Right cardiac atrium (tissue), 5 donors: ENCODE data around the gene RABEP1. TPM values are rescaled to one million over a fixed set of nuclear protein-coding genes. Genes with fewer than 3 reads are reported as not detected.
"Not testable (repeated sequence)": the region's sequence is repeated elsewhere in the genome, so short reads cannot be mapped to it uniquely, and the experiment has no call there.

Experiments used
- ATAC-seq, 2 donors: fragments of 200-7000 bp; cut with Tn5 transposase; one replicate each; pipeline versions ENCODE4 v1.8.0 to v1.9.1; 2020; ENCODE audit warnings: moderate library complexity in 2 of 2, mild to moderate bottlenecking in 1 of 2
- DNase-seq, 3 donors: peaks; one replicate each; pipeline ENCODE4 v3.0.0-alpha.2; 2020
- H3K27ac ChIP-seq: one replicate; pipeline ENCODE4 v1.5.1; 2013; ENCODE audit warnings: mild to moderate bottlenecking, low read length, control low read depth, moderate library complexity
- H3K27me3 ChIP-seq: one replicate; pipeline ENCODE4 v1.6.1; 2013; ENCODE audit not compliant: control insufficient read depth, insufficient read depth
- H3K4me1 ChIP-seq: one replicate; pipeline ENCODE4 v1.6.1; 2013; ENCODE audit warnings: low read length; ENCODE audit not compliant: control insufficient read depth, insufficient read depth
- H3K4me3 ChIP-seq: one replicate; pipeline ENCODE4 v1.5.1; 2013; ENCODE audit warnings: low read length, control low read depth
- H3K9me3 ChIP-seq: one replicate; pipeline ENCODE4 v1.6.1; 2013; ENCODE audit warnings: low read length; ENCODE audit not compliant: control insufficient read depth
- WGBS: extraction: QIAGEN DNeasy Blood & Tissue Kit; methylation state at CpG from one replicate; pipeline ENCODE4 v1.1.7; 2013; 5-methylcytosine and 5-hydroxymethylcytosine counted together
- intact Hi-C, 4 donors: fragments of 100-400 bp; cut with DNase I; formaldehyde crosslinking; loops; one replicate each; pipeline versions ENCODE4 v1.11.0 to v1.14.0; 2022 to 2023
- long read RNA-seq, 4 donors: library from polyadenylated mRNA; unstranded; transcript quantifications; one replicate each; pipeline ENCODE4 v2.0.0, GENCODE V29; 2020 to 2021
- polyA plus RNA-seq: library from polyadenylated mRNA; stranded (reverse); fragments of 200-250 nt; gene quantifications from one replicate; pipeline ENCODE4 v1.2.3, GENCODE V29; 2013
- total RNA-seq, 4 donors: library from RNA; stranded (reverse); fragmentation: NEBNext Ultra II Directional; extraction: Animal tissue kit (Norgen Biotek cat#: 25700); gene quantifications; one replicate each; pipeline ENCODE4 v1.2.1, GENCODE V29; 2021
- donor health status: healthy with polysubstance abuse.
- donor health status: DM: no; HTN: yes; CAD: no.
- donor health status: DM: no; HTN: no; CAD: no.
- donor health status: DM: no; HTN: yes; CAD: no; lungs with severe emphysema.
- donor health status: DM: yes; HTN: yes; CAD: no.

The RABEP1 gene
- 10 to 100 TPM; 46.1 to 53.2 (median 47.6) TPM for total RNA-seq
- polyA plus RNA-seq: 18.6 TPM
- long read RNA-seq, donor 1, full-length matches to known transcripts: 41 of 71 reads
- long read RNA-seq, donor 1, partial matches to known transcripts: 17 of 71 reads
- long read RNA-seq, donor 1, other reads (novel, unspliced or antisense): 13 of 71 reads
- long read RNA-seq, donor 2, full-length matches to known transcripts: 41 of 52 reads
- long read RNA-seq, donor 2, partial matches to known transcripts: 6 of 52 reads
- long read RNA-seq, donor 2, other reads (novel, unspliced or antisense): 5 of 52 reads
- long read RNA-seq, donor 3, full-length matches to known transcripts: 57 of 128 reads
- long read RNA-seq, donor 3, partial matches to known transcripts: 51 of 128 reads
- long read RNA-seq, donor 3, other reads (novel, unspliced or antisense): 20 of 128 reads
- long read RNA-seq, donor 4, full-length matches to known transcripts: 34 of 45 reads
- long read RNA-seq, donor 4, partial matches to known transcripts: 6 of 45 reads
- long read RNA-seq, donor 4, other reads (novel, unspliced or antisense): 5 of 45 reads

GRCh38 chr17:5281814-5282641 lies at the start of gene RABEP1:
Gene RABEP1, plus strand, starts transcription at chr17:5282284. Its CDS starts 203 bp downstream, at chr17:5282487.
- peak; percentile 95 for ATAC-seq
- WGBS: 2% methylated on average over 89 of the region's 98 CpGs
- intact Hi-C loops: no loop called here

GRCh38 chr17:5233492-5233891 lies 48.6 kb upstream of the RABEP1 start:
- H3K4me1 ChIP-seq, intact Hi-C loops, H3K27ac ChIP-seq, H3K9me3 ChIP-seq, ATAC-seq, H3K27me3 ChIP-seq, DNase-seq, H3K4me3 ChIP-seq: not testable (repeated sequence)
- WGBS: 93% methylated on average over 7 of the region's 7 CpGs

More at GRCh38 chr17:5281814-5282641, at the start of gene RABEP1:
- Histone ChIP-seq H3K27me3 (no peaks in the 10 kb centered on the region), H3K4me3 (peak within 1 kb of the TSS; percentile 96), H3K27ac (peak within 1 kb of the TSS; percentile 95), H3K9me3 (no peaks in the 10 kb centered on the region), H3K4me1 (peaks cover 4% of the 10 kb centered on the region)
- peak; percentile 94 to 97 (median 96) for DNase-seq

- intact Hi-C loops: no loop called here
- peak; percentile 44 to 52 for ATAC-seq
- no peak within 1 kb of the TSS for H3K4me3 ChIP-seq
- 86% methylated on average over 19 of the region's 19 CpGs for WGBS
- peak in 2 of 3 donors; percentile 30 to 63 for DNase-seq
- H3K9me3 ChIP-seq: no peaks in the 10 kb centered on the region
- H3K27ac ChIP-seq: no peak within 1 kb of the TSS
- H3K4me1 ChIP-seq: no peaks in the 10 kb centered on the region
- H3K27me3 ChIP-seq: no peaks in the 10 kb centered on the region
Measured at GRCh38 chr17:5234645-5235576, 47.2 kb upstream of the RABEP1 start, which contains the start of gene SCIMP. Gene SCIMP, minus strand, starts transcription at chr17:5234860. Its CDS starts 105 bp downstream, at chr17:5234755.

GRCh38 chr17:5236938-5237540 lies 45.0 kb upstream of the RABEP1 start:
- Histone ChIP-seq H3K4me1 (no peaks in the 10 kb centered on the region), H3K27me3 (no peaks in the 10 kb centered on the region), H3K27ac (no peak overlapping the region), H3K9me3 (no peaks in the 10 kb centered on the region), H3K4me3 (no peak overlapping the region)
- WGBS: 82% methylated on average over 3 of the region's 3 CpGs
- no peak for DNase-seq
- intact Hi-C loops: no loop called here
- ATAC-seq: no peak

- DNase-seq: peak; percentile 28 to 64 (median 64)
Measured at GRCh38 chr17:5237541-5238016, 44.5 kb upstream of the RABEP1 start.

GRCh38 chr17:5238333-5238732 lies 43.8 kb upstream of the RABEP1 start:
- no peak overlapping the region for H3K27ac ChIP-seq
- no peak for DNase-seq

More at GRCh38 chr17:5237541-5238016, 44.5 kb upstream of the RABEP1 start:
- no peaks in the 10 kb centered on the region for H3K4me1 ChIP-seq
- WGBS: 32% methylated on average over 6 of the region's 6 CpGs
- H3K27me3 ChIP-seq: no peaks in the 10 kb centered on the region
- intact Hi-C loops: no loop called here
- no peaks in the 10 kb centered on the region for H3K9me3 ChIP-seq
- H3K4me3 ChIP-seq: no peak overlapping the region
- H3K27ac ChIP-seq: no peak overlapping the region
- ATAC-seq: peak; percentile 44 to 72

GRCh38 chr17:5239769-5240168 lies 42.3 kb upstream of the RABEP1 start:
- H3K4me1 ChIP-seq, H3K27me3 ChIP-seq, intact Hi-C loops, DNase-seq, H3K9me3 ChIP-seq, H3K4me3 ChIP-seq, ATAC-seq, H3K27ac ChIP-seq: not testable (repeated sequence)
- WGBS: 80% methylated on average over 7 of the region's 7 CpGs

More at GRCh38 chr17:5238333-5238732, 43.8 kb upstream of the RABEP1 start:
- no peaks in the 10 kb centered on the region for H3K27me3 ChIP-seq
- no peaks in the 10 kb centered on the region for H3K9me3 ChIP-seq
- intact Hi-C loops: no loop called here
- no peaks in the 10 kb centered on the region for H3K4me1 ChIP-seq
- ATAC-seq: no peak
- H3K4me3 ChIP-seq: no peak overlapping the region
- 76% methylated on average over 4 of the region's 4 CpGs for WGBS

- Histone ChIP-seq H3K27ac (no peak overlapping the region), H3K4me1 (no peaks in the 10 kb centered on the region), H3K27me3 (no peaks in the 10 kb centered on the region), H3K4me3 (no peak overlapping the region), H3K9me3 (no peaks in the 10 kb centered on the region)
- no peak for ATAC-seq
- intact Hi-C loops: no loop called here
- DNase-seq: no peak
- 59% methylated on average over 10 of the region's 10 CpGs for WGBS
Measured at GRCh38 chr17:5241861-5242671, 40.0 kb upstream of the RABEP1 start.

GRCh38 chr17:5247621-5248020 lies 34.5 kb upstream of the RABEP1 start:
- Histone ChIP-seq H3K4me3 (no peak overlapping the region), H3K27me3 (no peaks in the 10 kb centered on the region), H3K4me1 (no peaks in the 10 kb centered on the region), H3K27ac (no peak overlapping the region), H3K9me3 (no peaks in the 10 kb centered on the region)
- WGBS: 93% methylated on average over 8 of the region's 8 CpGs
- intact Hi-C loops: no loop called here
- DNase-seq: no peak
- no peak for ATAC-seq
